GM19193 (cell line): ENCODE measurements around the gene GSTA4.

ENCODE experiments used
- POLR2A ChIP-seq: IDR thresholded peaks from 4 replicates; pipeline ENCODE4 v1.6.1; 2011; ENCODE audit not compliant: insufficient read depth, insufficient read length; ENCODE audit errors: extremely low read depth

The GSTA4 gene

GRCh38 chr6:52962701-52963100 lies 32.4 kb downstream of the GSTA4 start:
- TF ChIP-seq POLR2A: no peak

GRCh38 chr6:52958546-52959255 lies 36.4 kb downstream of the GSTA4 start:
- TF ChIP-seq POLR2A: no peak

GRCh38 chr6:52955871-52956270 lies 39.2 kb downstream of the GSTA4 start:
- no peak for TF ChIP-seq POLR2A

DNA sequence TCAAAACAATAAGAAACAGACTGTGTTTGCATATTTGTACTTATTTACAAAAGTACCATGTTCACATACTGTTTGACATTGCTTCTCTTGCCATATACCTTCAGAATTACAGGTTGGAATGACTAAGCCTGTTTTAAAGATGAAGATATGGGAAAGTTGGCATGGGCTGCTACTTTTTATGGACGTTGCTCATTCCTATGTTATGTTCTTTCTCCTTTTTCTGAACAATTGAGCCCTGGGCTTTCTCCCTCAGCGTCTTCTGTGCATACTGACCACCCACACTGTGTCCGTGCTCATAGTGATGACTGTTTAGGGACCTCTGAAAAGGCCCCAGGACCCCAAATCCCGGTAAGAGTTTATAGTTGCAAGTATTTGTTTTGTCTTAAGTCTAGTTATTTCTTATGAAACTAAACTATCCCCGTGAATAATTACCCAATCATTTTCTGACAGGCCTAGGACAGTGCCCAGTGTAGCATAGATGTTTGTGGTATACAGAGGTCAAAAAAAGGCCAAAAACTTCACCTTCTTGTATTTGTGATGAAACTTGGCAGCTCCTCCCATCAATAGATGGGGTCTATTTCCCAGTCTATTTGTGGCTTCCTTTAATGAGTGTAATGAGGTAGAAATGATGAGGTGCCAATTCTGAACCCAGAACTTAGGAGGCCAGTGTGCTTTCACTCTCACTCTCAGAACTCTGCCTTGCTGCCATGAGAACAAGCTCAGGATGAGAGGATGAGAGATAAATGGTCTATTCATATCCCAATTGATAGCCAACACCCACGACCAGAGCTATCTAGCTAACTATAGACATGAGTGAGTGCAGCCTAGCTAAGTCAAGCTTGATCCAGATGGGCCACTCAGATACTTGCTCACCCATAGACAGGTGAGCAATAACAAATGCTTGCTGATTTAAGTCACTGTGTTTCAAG lies 40.9 kb downstream of the GSTA4 start:
- TF ChIP-seq POLR2A: no peak

- TF ChIP-seq POLR2A: no peak
These were observed 48.8 kb downstream of the GSTA4 start for GRCh38 chr6:52946306-52946705.

DNA sequence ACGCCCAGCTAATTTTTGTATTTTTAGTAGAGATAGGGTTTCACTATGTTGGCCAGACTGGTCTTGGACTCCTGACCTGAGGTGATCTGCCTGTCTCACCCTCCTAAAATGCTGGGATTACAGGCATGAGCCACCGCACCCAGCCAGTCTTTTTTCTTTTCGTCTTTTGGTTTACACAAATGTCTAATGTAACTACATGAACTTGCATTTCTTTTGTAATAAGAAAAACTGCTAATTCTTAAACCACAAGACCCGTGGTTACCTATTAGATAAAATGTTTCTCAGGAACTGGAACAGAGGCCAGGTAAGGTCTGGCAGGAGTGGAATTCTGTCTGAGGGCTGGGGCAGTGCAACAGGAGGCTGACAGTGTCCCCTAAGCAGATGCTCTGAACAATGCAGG lies 52.9 kb downstream of the GSTA4 start:
- no peak for TF ChIP-seq POLR2A

GRCh38 chr6:52937908-52938307 lies 57.2 kb downstream of the GSTA4 start:
- TF ChIP-seq POLR2A: no peak

DNA sequence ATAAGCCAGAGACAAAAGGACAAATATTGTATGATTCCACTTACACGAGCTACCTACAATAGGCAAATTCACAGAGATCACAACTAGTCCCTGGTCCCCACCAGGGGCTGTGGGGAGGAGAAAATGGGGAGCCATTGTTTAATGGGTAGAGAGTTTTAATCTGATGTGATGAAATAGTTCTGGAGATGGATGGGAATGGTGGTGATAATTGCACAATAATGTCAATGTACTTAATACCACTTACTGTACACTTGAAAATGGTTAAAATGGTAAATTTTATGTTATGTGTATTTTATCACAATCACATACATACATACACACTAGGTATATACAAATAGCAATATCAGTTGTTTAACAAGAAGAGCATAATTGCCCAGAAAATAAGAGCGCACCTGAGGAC lies 61.3 kb downstream of the GSTA4 start:
- no peak for TF ChIP-seq POLR2A

- no peak for TF ChIP-seq POLR2A
These were observed 63.7 kb downstream of the GSTA4 start for GRCh38 chr6:52931351-52931750.

- TF ChIP-seq POLR2A: no peak
These were observed 65.5 kb downstream of the GSTA4 start for GRCh38 chr6:52929321-52930164.
